Activated gamma-delta T cell treated with Interleukin-2 at 50 U/mL for 16 hours (primary cell): ENCODE measurements around the gene SMARCD1.

Source experiments
- DNase-seq: peaks from one replicate; pipeline ENCODE4 v3.0.0-alpha.2; 2020

Gene SMARCD1

GRCh38 chr12:50084775-50085614 lies at the start of gene SMARCD1:
Gene SMARCD1, plus strand, starts transcription at chr12:50085342. Its CDS starts 28 bp downstream, at chr12:50085370.
- peak; percentile 85 for DNase-seq

DNA sequence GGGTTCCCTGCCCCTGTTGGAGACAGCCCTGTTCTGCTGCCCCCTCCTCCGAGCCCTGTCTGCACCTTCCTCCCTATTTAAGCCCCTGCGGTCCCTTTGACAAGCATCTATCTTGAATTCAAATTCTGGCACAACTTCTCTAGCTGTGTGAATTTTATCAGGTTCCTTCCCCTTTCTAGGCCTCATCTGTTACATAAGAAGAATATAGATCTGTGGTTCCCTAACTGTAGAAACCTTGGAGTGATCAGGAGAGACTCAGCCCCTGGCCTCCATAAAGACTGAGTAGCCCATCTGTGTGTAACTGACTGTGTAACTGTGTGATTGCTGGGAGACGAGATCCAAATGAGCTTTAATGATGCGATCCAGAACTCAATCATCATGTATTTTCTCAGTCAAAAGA lies 46.8 kb upstream of the SMARCD1 start:
- no peak for DNase-seq

DNA sequence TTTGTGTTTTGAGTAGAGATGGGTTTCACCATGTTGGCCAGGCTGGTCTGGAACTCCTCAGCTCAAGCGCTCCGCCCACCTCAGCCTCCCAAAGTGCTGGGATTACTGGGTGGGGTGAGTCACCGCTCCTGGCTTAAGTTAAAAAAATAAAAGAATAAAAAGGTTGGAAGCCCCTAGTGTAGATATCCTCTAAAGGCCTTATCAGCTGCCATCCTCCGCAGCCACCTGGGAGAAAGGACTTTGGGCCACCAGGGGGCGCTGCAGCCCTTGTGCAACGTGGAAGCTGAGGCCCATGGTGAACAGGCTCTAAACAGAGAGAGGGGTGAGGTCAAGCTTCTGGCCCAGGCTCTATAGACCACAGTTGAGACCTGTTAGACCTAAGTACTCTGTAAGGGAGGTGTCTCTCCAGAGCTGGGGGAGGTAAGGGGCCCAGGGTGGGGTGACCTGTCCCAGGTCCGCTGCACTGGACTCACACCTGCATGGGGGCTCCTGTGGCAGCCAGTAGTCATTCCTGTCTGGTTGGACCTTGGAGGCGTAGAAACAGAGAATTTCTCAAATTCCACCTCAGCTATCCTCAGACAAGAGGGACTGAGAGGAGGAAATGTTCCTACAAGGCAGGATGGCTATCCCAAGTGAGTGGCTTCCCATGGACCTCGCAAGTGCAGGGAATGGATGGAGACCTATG lies 45.8 kb upstream of the SMARCD1 start:
- DNase-seq = peak; percentile 86

DNA sequence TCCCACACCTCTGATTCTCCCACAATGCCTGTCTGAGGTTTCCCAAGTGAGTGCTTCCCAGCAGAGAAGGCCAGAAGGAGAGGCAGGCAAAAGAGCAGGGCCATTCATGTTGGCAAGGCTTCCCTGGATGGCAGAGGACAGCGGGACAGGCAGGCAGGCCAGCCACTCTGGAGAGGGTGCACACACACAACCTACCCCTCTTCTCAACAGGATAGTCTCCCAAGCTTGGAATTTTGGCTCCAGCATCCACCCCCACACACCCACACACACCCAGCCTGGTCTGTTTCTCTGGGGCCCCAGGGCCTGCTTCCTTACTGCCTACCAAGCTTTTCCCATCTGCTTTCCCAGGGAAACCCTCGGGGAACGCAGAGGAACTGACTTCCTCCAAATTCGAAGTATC lies 44.5 kb upstream of the SMARCD1 start:
- no peak for DNase-seq

DNA sequence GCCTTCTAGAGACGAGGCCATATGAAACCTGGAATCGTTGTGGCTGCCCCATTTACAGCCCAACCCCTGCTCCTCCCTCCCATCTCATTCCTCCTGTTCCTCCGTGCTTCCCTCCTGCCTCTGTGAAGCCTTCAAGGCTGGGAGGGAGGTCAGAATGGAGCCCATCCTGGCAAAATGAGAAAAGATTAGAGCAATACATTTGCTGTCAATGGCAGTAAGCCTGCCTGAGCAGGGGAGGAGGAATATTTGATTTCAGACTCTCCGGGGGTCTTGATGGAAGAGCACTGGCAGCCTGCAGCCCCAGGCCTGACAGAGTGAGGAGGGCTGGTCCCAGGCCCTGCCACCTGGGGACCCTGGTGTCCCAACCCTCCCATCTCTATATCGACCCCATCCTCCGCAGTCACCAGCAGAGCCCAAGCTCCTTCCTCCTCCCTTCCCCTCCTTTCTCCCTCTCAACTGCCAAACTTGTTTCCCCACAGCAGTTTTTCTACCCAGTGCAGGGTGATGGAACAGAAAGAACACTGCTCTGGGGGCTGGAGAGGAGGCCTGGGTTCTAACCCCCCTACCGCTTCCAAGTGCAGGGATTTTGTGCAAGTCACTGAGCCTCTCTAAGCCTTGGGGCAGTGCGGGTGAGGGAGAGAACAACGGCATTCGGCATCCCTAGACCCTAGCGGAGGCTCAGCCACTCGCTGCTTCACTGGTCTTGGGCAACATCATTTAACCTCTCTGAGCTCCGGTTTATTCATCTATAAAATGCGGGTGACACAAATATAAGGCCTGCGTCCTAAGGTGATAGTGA lies 43.9 kb upstream of the SMARCD1 start:
- DNase-seq = no peak

- DNase-seq = no peak
These were observed 43.2 kb upstream of the SMARCD1 start for GRCh38 chr12:50041962-50042361.

- no peak for DNase-seq
These were observed 42.4 kb upstream of the SMARCD1 start for GRCh38 chr12:50042693-50043092.

DNA sequence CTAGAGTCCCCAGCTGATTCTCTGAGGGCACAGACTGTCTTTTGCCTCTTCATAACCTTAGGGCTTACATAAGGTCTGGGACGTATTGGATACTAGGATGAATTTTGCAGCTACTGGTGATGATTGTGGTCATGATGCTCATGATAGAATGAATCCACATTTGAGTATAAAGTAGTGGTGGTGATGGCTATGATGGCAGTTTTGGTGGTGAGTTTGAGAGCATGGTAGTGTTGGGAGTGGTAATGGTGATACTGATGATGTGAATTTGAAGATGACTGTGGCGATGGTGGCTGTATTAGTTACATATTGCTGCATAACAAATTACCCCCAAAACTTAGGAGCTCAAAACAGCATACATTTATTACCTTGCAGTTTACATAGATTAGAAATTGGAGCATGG lies 41.8 kb upstream of the SMARCD1 start:
- no peak for DNase-seq

- no peak for DNase-seq
These were observed 41.3 kb upstream of the SMARCD1 start for GRCh38 chr12:50043854-50044253.

DNA sequence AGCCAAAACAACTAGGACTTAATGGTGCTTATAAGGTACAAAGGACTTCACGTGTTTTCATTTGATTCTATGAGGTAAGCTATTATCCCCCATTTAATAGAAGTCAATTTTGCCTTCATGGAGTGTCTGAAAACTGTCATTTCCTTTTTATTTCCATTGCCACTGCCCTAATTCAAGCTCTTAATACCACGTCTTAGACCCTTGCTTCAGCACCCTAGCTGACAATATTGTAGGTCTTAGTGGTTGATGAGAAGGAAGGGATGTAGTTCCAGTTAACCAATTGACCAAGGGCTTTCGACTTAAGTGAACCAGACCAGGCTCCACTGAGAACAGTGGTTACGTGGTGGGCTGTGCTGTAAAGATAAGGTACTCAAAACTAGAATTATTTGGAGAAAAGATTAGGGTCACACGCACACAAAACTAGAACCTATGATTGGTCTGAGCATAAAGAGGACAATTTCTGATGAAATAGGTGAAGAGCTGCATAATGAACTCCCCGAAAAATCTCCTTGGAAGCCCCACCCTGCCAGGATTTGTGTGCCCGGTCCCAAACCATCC lies 37.4 kb upstream of the SMARCD1 start:
- DNase-seq = no peak

- no peak for DNase-seq
These were observed 35.7 kb upstream of the SMARCD1 start for GRCh38 chr12:50049254-50050118.

DNA sequence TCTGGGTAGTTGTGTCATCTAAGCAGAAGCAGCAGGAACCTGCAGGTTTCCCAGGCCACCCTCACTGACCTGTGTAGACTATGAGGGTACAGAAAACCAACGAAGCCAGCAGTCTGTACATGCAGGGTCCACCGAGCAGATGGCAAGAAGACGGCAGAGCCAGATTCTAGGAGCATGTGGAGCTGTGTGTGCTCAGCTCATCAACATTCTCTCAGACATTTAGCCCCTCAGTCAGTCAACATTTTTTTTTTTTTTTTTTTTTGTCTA lies 35.1 kb upstream of the SMARCD1 start:
- DNase-seq = no peak

DNA sequence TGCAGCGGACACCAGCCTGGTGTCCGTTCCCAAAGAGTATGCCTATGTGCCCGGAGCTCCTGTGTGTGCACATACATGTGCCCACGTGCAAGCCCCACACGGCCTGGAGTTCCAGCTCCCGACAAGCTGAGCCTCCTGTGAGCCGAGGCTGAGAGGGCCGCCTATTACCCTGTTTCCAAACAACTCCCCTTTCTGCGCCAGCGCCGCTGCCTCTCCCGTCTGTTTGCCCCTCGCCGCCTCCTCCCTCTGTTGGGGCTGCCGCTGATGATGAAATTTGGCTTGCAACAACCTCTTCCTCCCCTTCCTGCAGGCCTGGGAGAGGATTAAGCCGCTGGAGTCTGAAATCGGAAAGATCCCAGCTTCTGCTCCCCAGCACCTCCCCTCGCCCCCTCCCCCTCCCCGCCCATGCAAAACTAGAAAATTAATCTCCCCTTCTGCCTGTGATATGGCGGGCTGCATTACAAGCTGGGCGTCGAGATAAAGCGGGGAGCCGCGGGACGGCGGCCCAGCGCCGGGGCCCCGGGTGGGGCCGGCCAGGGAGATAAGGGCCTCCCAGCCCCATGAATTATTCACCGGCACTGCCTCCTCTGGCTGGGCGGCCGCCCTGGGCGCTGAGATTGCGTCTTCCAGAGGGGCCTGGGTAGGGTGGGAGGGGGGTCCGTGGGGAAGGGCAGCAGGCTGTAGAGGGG lies 34.6 kb upstream of the SMARCD1 start:
- no peak for DNase-seq

GRCh38 chr12:50051101-50051806 lies 33.9 kb upstream of the SMARCD1 start:
- no peak for DNase-seq

- no peak for DNase-seq
These were observed 32.6 kb upstream of the SMARCD1 start for GRCh38 chr12:50052544-50052943.

GRCh38 chr12:50052964-50053363 lies 32.2 kb upstream of the SMARCD1 start:
- DNase-seq = no peak

- no peak for DNase-seq
These were observed 31.6 kb upstream of the SMARCD1 start for GRCh38 chr12:50053583-50053982.

- DNase-seq = peak; percentile 44
These were observed 29.1 kb upstream of the SMARCD1 start for GRCh38 chr12:50055831-50056638.

- no peak for DNase-seq
These were observed 28.5 kb upstream of the SMARCD1 start for GRCh38 chr12:50056639-50056976.
